CD4-positive, alpha-beta T cell (primary cell): ENCODE measurements around the gene GPC6. TPM values are rescaled to one million over a fixed set of nuclear protein-coding genes. Genes with fewer than 3 reads are reported as not detected.

Experiments used
- ATAC-seq: fragments of 200-7000 bp; cut with Tn5 transposase; one replicate; pipeline ENCODE4 v1.10.0; 2022; ENCODE audit warnings: mild to moderate bottlenecking; ENCODE audit not compliant: poor library complexity
- CTCF ChIA-PET: fragments of 350-600 bp; sonication (Branson Sonifier 250); formaldehyde crosslinking; loops from one replicate; lab custom pipeline; 2021; ENCODE audit warnings: antibody characterized with exemption, inconsistent platforms; lab: Charles Lee
- POLR2A ChIA-PET: fragments of 350-600 bp; sonication (Branson Sonifier 250); formaldehyde crosslinking; loops from one replicate; lab custom pipeline; 2021; ENCODE audit warnings: antibody characterized with exemption, inconsistent platforms; lab: Charles Lee
- DNase-seq, 14 experiments: peaks; one replicate each; pipeline ENCODE4 v3.0.0-alpha.2; 2013 to 2020; ENCODE audit warnings: mixed read lengths in 2 of 14
- H3K27ac ChIP-seq, 2 donors: one replicate each; pipeline versions ENCODE4 v1.5.1 to v1.7.0; 2013; ENCODE audit warnings: low read length in 2 of 2, low read depth in 1 of 2, mild to moderate bottlenecking in 1 of 2
- H3K27me3 ChIP-seq, 2 experiments: 1 replicate in 1 of 2; 2 replicates in 1 of 2; pipeline versions ENCODE4 v1.6.1 to v1.7.0; 2013; ENCODE audit warnings: low read length in 2 of 2, control low read depth in 1 of 2, mild to moderate bottlenecking in 1 of 2, moderate library complexity in 1 of 2; ENCODE audit not compliant: insufficient read depth in 2 of 2, control insufficient read depth in 1 of 2
- H3K36me3 ChIP-seq: one replicate; pipeline ENCODE4 v1.6.1; 2013; ENCODE audit warnings: low read length, control low read depth; ENCODE audit not compliant: insufficient read depth
- H3K4me1 ChIP-seq: one replicate; pipeline ENCODE4 v1.6.1; 2013; ENCODE audit warnings: low read length, control low read depth; ENCODE audit not compliant: insufficient read depth
- H3K4me3 ChIP-seq: one replicate; pipeline ENCODE4 v1.5.1; 2013; ENCODE audit warnings: mild to moderate bottlenecking, low read length, moderate library complexity
- H3K9me3 ChIP-seq, 2 experiments: 1 replicate in 1 of 2; 2 replicates in 1 of 2; pipeline versions ENCODE4 v1.6.1 to v1.7.0; 2013; ENCODE audit warnings: low read length in 2 of 2, mild to moderate bottlenecking in 2 of 2, control low read depth in 1 of 2, moderate library complexity in 1 of 2; ENCODE audit not compliant: control insufficient read depth in 1 of 2, insufficient read depth in 1 of 2
- H3K27ac Mint-ChIP-seq: one replicate; pipeline ENCODE4 v1.8.0; 2020; ENCODE audit warnings: mixed read lengths
- H3K27me3 Mint-ChIP-seq: one replicate; pipeline ENCODE4 v1.8.0; 2021; ENCODE audit warnings: mixed read lengths
- H3K36me3 Mint-ChIP-seq: one replicate; pipeline ENCODE4 v1.8.0; 2021; ENCODE audit warnings: low read depth, mixed read lengths
- H3K4me1 Mint-ChIP-seq: one replicate; pipeline ENCODE4 v1.8.0; 2021; ENCODE audit warnings: low read depth, mixed read lengths
- H3K4me3 Mint-ChIP-seq: one replicate; pipeline ENCODE4 v1.8.0; 2020; ENCODE audit warnings: mild to moderate bottlenecking, mixed read lengths
- H3K9me3 Mint-ChIP-seq: one replicate; pipeline ENCODE4 v1.8.0; 2020; ENCODE audit warnings: mixed read lengths
- CTCF ChIP-seq: fragments of 200-600 bp; IDR thresholded peaks from one replicate; pipeline ENCODE4 v1.8.0; 2022; ENCODE audit warnings: antibody characterized with exemption, mild to moderate bottlenecking
- intact Hi-C, 2 experiments: fragments of 100-400 bp; cut with DNase I in 1 of 2; cut with micrococcal nuclease in 1 of 2; formaldehyde crosslinking; loops; one replicate each; pipeline versions ENCODE4 v1.15.1 to v1.9.0; 2023 to 2025; cut with DNase I, micrococcal nuclease
- total RNA-seq, 174 experiments: library from RNA in 2 of 174; stranded (reverse) in 2 of 174; gene quantifications; one replicate each; pipeline ENCODE4 v1.2.3 and lab custom pipeline; 2021 to 2026

GPC6 gene
- total RNA-seq, 2 experiments from 2014 or later = not detected

- intact Hi-C loops = no loop called here
- Mint-ChIP-seq H3K27ac (no peak overlapping the region), H3K27me3 (no peaks in the 10 kb centered on the region), H3K36me3 (no peaks in the 10 kb centered on the region), H3K4me1 (no peaks in the 10 kb centered on the region), H3K9me3 (no peaks in the 10 kb centered on the region), H3K4me3 (no peak overlapping the region)
- no peaks in the 10 kb centered on the region for H3K36me3 ChIP-seq
- H3K9me3 ChIP-seq = no peaks in the 10 kb centered on the region
- POLR2A ChIA-PET = no interaction called here
- no peak overlapping the region for H3K4me3 ChIP-seq
- H3K4me1 ChIP-seq = no peaks in the 10 kb centered on the region
- no peak for TF ChIP-seq CTCF
- CTCF ChIA-PET = no interaction called here
- no peaks in the 10 kb centered on the region for H3K27me3 ChIP-seq
- no peak for ATAC-seq
- DNase-seq = no peak
- H3K27ac ChIP-seq = no peak overlapping the region
Measured at GRCh38 chr13:93562676-93563075, 336.1 kb downstream of the GPC6 start.

- ChIA-PET CTCF (no interaction called here), POLR2A (no interaction called here)
- Histone ChIP-seq H3K36me3 (no peaks in the 10 kb centered on the region), H3K27me3 (no peaks in the 10 kb centered on the region), H3K4me3 (no peak overlapping the region), H3K9me3 (no peaks in the 10 kb centered on the region), H3K4me1 (no peaks in the 10 kb centered on the region), H3K27ac (no peak overlapping the region)
- Mint-ChIP-seq H3K9me3 (peaks cover 2% of the 10 kb centered on the region), H3K4me3 (no peak overlapping the region), H3K36me3 (no peaks in the 10 kb centered on the region), H3K27me3 (no peaks in the 10 kb centered on the region), H3K27ac (no peak overlapping the region), H3K4me1 (no peaks in the 10 kb centered on the region)
- intact Hi-C loops = no loop called here
- TF ChIP-seq CTCF = no peak
- DNase-seq = no peak
- ATAC-seq = no peak
Measured at GRCh38 chr13:93577105-93577504, 350.5 kb downstream of the GPC6 start.

- H3K27me3 Mint-ChIP-seq = no peaks in the 10 kb centered on the region
- no peak for ATAC-seq
- H3K27ac ChIP-seq = no peak overlapping the region
- H3K4me3 Mint-ChIP-seq = no peak overlapping the region
- H3K36me3 Mint-ChIP-seq = no peaks in the 10 kb centered on the region
- H3K4me1 Mint-ChIP-seq = no peaks in the 10 kb centered on the region
- ChIA-PET POLR2A (no interaction called here), CTCF (no interaction called here)
- no peak overlapping the region for H3K27ac Mint-ChIP-seq
- no peaks in the 10 kb centered on the region for H3K4me1 ChIP-seq
- H3K9me3 Mint-ChIP-seq = no peaks in the 10 kb centered on the region
- H3K4me3 ChIP-seq = no peak overlapping the region
- no peaks in the 10 kb centered on the region for H3K27me3 ChIP-seq
- TF ChIP-seq CTCF = no peak
- intact Hi-C loops = no loop called here
- no peaks in the 10 kb centered on the region for H3K36me3 ChIP-seq
- H3K9me3 ChIP-seq = no peaks in the 10 kb centered on the region
- DNase-seq = no peak
Measured at GRCh38 chr13:93589788-93590187, 363.2 kb downstream of the GPC6 start.
